Testis (tissue), 3 donors: Measurements from ENCODE around the gene IGSF22. TPM values are rescaled to one million over a fixed set of nuclear protein-coding genes. Genes with fewer than 3 reads are reported as not detected.
"Not testable (repeated sequence)": the region's sequence is repeated elsewhere in the genome, so short reads cannot be mapped to it uniquely, and the experiment has no call there.

ENCODE experiments used
- DNase-seq: peaks from one replicate; pipeline ENCODE4 v3.0.0-alpha.2; 2019
- H3K27ac ChIP-seq, 2 donors: fragments of 200-600 bp; sonication (generic); one replicate each; pipeline ENCODE4 v1.5.1; 2019
- H3K27me3 ChIP-seq: fragments of 200-600 bp; sonication (generic); one replicate; pipeline ENCODE4 v1.5.1; 2019
- H3K36me3 ChIP-seq: fragments of 200-600 bp; sonication (generic); one replicate; pipeline ENCODE4 v1.5.1; 2017; ENCODE audit warnings: low read depth; ENCODE audit errors: missing control alignments
- H3K4me1 ChIP-seq: fragments of 200-600 bp; sonication (generic); one replicate; pipeline ENCODE4 v1.5.1; 2019
- H3K4me3 ChIP-seq, 2 donors: fragments of 200-600 bp; sonication (generic); one replicate each; pipeline ENCODE4 v1.5.1; 2017 to 2019
- H3K9me3 ChIP-seq: fragments of 200-600 bp; sonication (generic); one replicate; pipeline ENCODE4 v1.5.1; 2017
- CTCF ChIP-seq, 3 experiments: fragments of 450-650 bp in 2 of 3; fragments of 200-600 bp in 1 of 3; sonication (generic) in 1 of 3; IDR thresholded peaks; one replicate each; pipeline ENCODE4 v1.5.1; 2016 to 2019; ENCODE audit warnings: antibody characterized with exemption in 3 of 3, mild to moderate bottlenecking in 2 of 3, moderate library complexity in 1 of 3
- POLR2A ChIP-seq: fragments of 450-650 bp; IDR thresholded peaks from one replicate; pipeline ENCODE4 v1.6.1; 2017; ENCODE audit warnings: antibody characterized with exemption, mild to moderate bottlenecking, moderate library complexity
- WGBS, 2 donors: methylation state at CpG; one replicate each; pipeline ENCODE4 v1.1.5; 2018; 5-methylcytosine and 5-hydroxymethylcytosine counted together
- intact Hi-C: fragments of 100-400 bp; cut with DNase I; formaldehyde crosslinking; loops from one replicate; pipeline ENCODE4 v1.15.1; 2023; ENCODE audit warnings: low total_unique reads
- polyA plus RNA-seq: library from polyadenylated mRNA; stranded (reverse); fragments of 350-450 nt; fragmentation: Illumina TruSeq; extraction: RNeasy Lipid Tissue Mini Kit (QIAGEN cat#74804); gene quantifications from one replicate; pipeline ENCODE4 v1.2.3, GENCODE V29; 2014; ENCODE audit warnings: low read depth, low replicate concordance; ENCODE audit not compliant: insufficient read depth
- total RNA-seq, 2 donors: library from RNA; depleted of rRNA; stranded (reverse); fragments of >200 nt; gene quantifications; one replicate each; pipeline ENCODE4 v1.2.3, GENCODE V29; 2016

The IGSF22 gene
- total and polyA plus RNA-seq, 3 donors from 2014 or later: 0.94 to 1.7 (median 1.1) TPM

- DNase-seq: no peak
- TF ChIP-seq POLR2A: no peak
- intact Hi-C loops: no loop called here
Observed at GRCh38 chr11:18677560-18677959, 48.4 kb downstream of the IGSF22 start.

GRCh38 chr11:18676803-18677202 is 49.2 kb downstream of the IGSF22 start:
- H3K4me3 ChIP-seq: no peak overlapping the region
- H3K27ac ChIP-seq: no peak overlapping the region
- H3K4me1 ChIP-seq: no peaks in the 10 kb centered on the region
- TF ChIP-seq POLR2A (no peak), CTCF (IDR thresholded peaks at IDR 0.05) (no peak)
- no peak for DNase-seq
- intact Hi-C loops: no loop called here
- H3K27me3 ChIP-seq: no peaks in the 10 kb centered on the region
- no peaks in the 10 kb centered on the region for H3K9me3 ChIP-seq
- 79 to 90% methylated on average over 4 of the region's 4 CpGs for WGBS, 2 donors
- H3K36me3 ChIP-seq: no peaks in the 10 kb centered on the region

More at GRCh38 chr11:18677560-18677959, 48.4 kb downstream of the IGSF22 start:
- WGBS, 2 donors: 83 to 93% methylated on average over 3 of the region's 3 CpGs
- no peaks in the 10 kb centered on the region for H3K4me1 ChIP-seq
- H3K27ac ChIP-seq: no peak overlapping the region
- no peaks in the 10 kb centered on the region for H3K36me3 ChIP-seq
- no peaks in the 10 kb centered on the region for H3K27me3 ChIP-seq
- no peak overlapping the region for H3K4me3 ChIP-seq
- H3K9me3 ChIP-seq: no peaks in the 10 kb centered on the region

- H3K9me3 ChIP-seq, intact Hi-C loops, H3K36me3 ChIP-seq, H3K4me3 ChIP-seq, H3K4me1 ChIP-seq, H3K27me3 ChIP-seq, H3K27ac ChIP-seq, DNase-seq: not testable (repeated sequence)
- WGBS, 2 donors: 86 to 89% methylated on average over 7 of the region's 7 CpGs
Observed at GRCh38 chr11:18672209-18672608, 53.8 kb downstream of the IGSF22 start.

- intact Hi-C loops: no loop called here
- H3K9me3 ChIP-seq: no peaks in the 10 kb centered on the region
- no peak for DNase-seq
- 84 to 92% methylated on average over 2 of the region's 2 CpGs for WGBS, 2 donors
- H3K27ac ChIP-seq: no peak overlapping the region
- no peak overlapping the region for H3K4me3 ChIP-seq
- H3K4me1 ChIP-seq: no peaks in the 10 kb centered on the region
- TF ChIP-seq POLR2A (no peak), CTCF (IDR thresholded peaks at IDR 0.05) (no peak)
- H3K27me3 ChIP-seq: no peaks in the 10 kb centered on the region
- H3K36me3 ChIP-seq: no peaks in the 10 kb centered on the region
Observed at GRCh38 chr11:18671246-18671645, 54.7 kb downstream of the IGSF22 start.

GRCh38 chr11:18669711-18670110 is 56.3 kb downstream of the IGSF22 start:
- no peaks in the 10 kb centered on the region for H3K9me3 ChIP-seq
- WGBS, 2 donors: 69 to 74% methylated on average over 4 of the region's 4 CpGs
- TF ChIP-seq POLR2A: no peak
- no peak for DNase-seq
- H3K4me3 ChIP-seq: no peak overlapping the region
- no peaks in the 10 kb centered on the region for H3K4me1 ChIP-seq
- intact Hi-C loops: no loop called here
- no peaks in the 10 kb centered on the region for H3K36me3 ChIP-seq
- H3K27ac ChIP-seq: no peak overlapping the region
- no peaks in the 10 kb centered on the region for H3K27me3 ChIP-seq

- Histone ChIP-seq H3K27ac (no peak overlapping the region), H3K4me3 (no peak overlapping the region), H3K9me3 (no peaks in the 10 kb centered on the region), H3K27me3 (no peaks in the 10 kb centered on the region), H3K4me1 (no peaks in the 10 kb centered on the region), H3K36me3 (no peaks in the 10 kb centered on the region)
- WGBS, 2 donors: 40 to 54% methylated on average over 2 of the region's 2 CpGs
- intact Hi-C loops: no loop called here
- DNase-seq: no peak
- TF ChIP-seq POLR2A (no peak), CTCF (IDR thresholded peaks at IDR 0.05) (no peak)
Observed at GRCh38 chr11:18669219-18669596, 56.8 kb downstream of the IGSF22 start.
